Fibroblast of gingiva (primary cell): ENCODE data around the gene E2F1.
A peak's percentile ranks its signal among the peaks of the same experiment; 100 is the strongest.

Source experiments
- DNase-seq: peaks from one replicate; pipeline ENCODE4 v3.0.0-alpha.2; 2011; ENCODE audit warnings: low read depth

E2F1 gene

GRCh38 chr20:33686100-33686983 lies at the start of gene E2F1:
TSS of gene E2F1 (minus strand) at chr20:33686385. CDS start at chr20:33686264, 121 bp downstream.
- peak; percentile 89 for DNase-seq

- peak; percentile 81 for DNase-seq
Measured at GRCh38 chr20:33733654-33734576, 47.7 kb upstream of the E2F1 start.

GRCh38 chr20:33732166-33732970 lies 46.2 kb upstream of the E2F1 start:
- peak; percentile 82 for DNase-seq

DNA sequence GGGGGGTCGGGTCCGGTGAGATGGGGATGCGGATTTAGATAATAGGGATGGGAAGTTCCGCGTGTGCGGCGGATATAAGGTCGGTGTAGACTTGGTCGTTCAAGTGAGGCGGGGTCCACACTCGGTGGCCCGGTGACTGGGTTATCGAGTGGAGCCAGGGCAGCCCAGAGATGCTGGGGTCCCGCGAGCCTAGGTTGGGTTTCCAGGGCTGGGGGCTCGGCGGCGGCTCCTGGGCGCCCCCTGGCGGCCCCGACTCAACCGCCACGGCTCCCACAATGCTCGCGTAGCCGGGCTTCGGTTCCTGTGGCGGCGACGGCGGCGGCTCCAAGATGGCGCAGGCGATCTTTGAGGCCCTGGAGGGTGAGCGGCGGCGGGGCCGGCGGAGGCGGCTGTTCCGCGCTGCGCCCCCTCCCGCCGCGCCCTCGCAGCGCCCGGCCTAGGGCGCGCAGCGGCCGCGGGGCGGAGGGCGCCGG lies 45.5 kb upstream of the E2F1 start, which contains the start of gene ZNF341:
Gene ZNF341, plus strand, starts transcription at position 304 of the 473 bp plus-strand sequence. Its CDS starts 26 bp downstream, at position 330.
- DNase-seq, result no peak

DNA sequence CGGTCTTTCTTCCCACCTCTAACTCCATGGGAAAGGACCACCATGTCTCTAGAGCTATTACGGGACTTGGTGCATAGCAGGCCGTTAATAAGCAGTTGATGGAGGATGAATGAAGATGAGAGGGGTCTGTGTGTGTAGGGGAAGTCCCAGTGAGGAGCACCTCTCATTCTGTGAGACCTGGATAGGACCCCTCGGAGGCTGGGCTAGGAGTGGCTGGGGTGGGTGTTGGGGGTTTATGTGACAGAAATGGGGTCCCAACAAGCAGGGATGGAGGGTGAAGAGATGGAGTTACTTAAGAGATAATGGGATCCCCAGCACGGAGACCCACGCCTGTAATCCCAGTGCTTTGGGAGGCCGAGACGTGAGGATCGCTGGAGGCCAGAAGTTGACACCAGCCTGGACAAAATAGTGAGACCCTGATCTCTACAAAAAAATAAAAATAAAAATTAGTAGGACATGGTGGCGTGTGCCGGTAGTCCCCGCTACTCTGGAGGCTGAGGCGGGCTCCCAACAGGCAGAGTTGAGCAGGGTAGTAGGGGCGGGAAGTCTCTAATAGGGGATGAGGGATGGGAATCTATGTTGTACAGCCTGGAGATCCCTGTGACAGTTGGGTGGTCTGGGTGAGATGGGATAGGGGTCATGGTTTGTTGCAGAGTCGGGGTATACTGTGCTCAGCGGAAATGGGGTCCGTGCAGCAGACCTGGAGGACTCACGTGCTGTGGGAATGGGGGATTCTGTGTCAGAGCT lies 44.9 kb upstream of the E2F1 start:
- DNase-seq, result no peak

DNA sequence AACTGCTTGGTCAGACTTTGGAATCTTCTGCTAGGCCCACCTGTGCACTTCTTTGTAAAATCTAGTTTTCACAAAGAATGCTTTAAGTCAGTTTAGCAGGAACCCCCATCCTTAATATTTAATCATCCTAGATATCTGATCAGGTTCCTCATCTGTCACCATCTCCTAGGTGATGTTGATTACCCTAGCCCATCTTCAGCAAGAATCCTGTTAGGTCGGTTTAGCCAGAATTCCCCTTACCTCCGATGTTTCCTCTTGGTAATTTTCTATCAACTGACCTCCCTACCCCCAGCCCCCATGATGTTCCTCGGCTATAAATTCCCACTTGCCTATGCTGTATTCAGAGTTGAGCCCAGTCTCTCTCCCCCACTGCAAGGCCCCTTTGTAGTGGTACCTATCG lies 42.9 kb upstream of the E2F1 start:
- no peak for DNase-seq

DNA sequence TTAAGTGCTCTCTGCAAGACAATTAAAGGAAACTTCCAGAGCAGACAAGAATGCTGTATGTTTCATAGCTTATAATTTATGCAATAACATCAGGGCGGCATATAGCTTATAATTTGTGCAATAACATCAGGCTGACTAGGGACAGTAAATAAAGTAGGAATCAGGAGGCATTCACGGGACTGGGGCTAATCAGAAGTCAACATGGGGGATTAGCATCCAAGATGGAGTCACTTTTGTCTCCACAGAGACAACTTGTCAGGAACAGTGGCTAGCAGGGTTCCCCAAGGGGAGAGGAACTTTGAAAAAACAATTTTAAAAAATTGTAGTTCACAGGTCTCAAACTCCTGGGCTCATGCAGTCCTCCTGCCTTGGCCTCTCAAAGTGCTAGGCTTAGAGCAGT lies 42.3 kb upstream of the E2F1 start:
- no peak for DNase-seq

- DNase-seq, result no peak
Measured at GRCh38 chr20:33727806-33728205, 41.6 kb upstream of the E2F1 start.

DNA sequence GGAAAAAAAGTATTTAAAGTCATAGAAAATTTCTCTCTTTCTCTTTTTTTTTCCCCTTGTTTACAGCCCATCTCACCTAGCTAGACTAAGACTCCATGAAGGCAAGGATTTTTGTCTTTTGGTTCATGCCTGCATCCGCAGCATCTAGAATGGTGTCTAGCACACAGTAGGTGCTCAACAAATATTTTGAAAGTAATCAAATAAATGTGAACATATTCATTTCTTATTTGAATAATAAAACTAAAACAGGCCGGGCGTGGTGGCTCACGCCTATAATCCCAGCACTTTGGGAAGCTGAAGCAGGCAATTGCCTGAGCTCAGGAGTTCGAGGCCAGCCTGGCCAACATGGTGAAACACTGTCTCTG lies 40.9 kb upstream of the E2F1 start:
- DNase-seq, result no peak

GRCh38 chr20:33725607-33726264 lies 39.6 kb upstream of the E2F1 start:
- no peak for DNase-seq

- DNase-seq, result peak; percentile 58
Measured at GRCh38 chr20:33724439-33725094, 38.4 kb upstream of the E2F1 start.

- DNase-seq, result no peak
Measured at GRCh38 chr20:33721391-33722140, 35.4 kb upstream of the E2F1 start.

DNA sequence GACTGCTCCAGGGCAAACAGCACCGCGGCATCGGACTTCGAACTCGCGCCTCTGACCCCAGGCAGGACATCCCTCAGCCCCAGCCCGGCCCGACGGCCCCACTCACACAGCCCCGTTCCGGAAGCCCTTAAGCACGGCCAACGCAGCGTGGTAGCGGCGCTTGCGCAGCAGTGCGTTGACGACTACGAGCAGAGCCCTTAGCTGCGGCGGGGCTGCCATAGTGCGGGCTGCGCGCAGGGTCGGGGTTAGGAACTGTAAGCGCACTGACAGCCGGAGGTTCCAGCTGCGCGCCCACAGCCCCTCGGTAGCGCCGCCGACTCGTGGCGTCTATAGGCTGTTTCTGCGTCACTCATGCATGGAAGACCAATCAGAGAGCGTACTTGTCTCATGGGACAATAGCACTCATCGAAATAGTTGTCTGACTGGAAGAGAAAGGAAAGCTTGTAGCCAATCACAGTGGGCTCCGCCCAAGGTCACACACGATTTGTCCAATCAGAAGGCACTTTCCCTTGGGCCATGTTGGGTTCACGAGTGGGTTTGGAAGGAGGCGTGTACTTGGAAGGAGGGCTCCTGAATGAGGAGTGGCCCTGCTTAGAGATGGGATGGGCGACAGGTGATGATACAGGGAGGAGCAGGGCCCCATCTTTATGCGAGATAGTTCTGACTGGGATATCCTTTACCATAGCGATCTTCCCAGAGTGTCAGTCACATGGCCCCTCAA lies 34.0 kb upstream of the E2F1 start, which contains the start of gene PXMP4:
Gene PXMP4, minus strand, starts transcription at position 322 of the 721 bp plus-strand sequence. Its CDS starts 103 bp downstream, at position 219.
- peak; percentile 99 for DNase-seq

- DNase-seq, result no peak
Measured at GRCh38 chr20:33719277-33719988, 33.2 kb upstream of the E2F1 start.

GRCh38 chr20:33716498-33716897 lies 30.3 kb upstream of the E2F1 start:
- DNase-seq, result no peak

DNA sequence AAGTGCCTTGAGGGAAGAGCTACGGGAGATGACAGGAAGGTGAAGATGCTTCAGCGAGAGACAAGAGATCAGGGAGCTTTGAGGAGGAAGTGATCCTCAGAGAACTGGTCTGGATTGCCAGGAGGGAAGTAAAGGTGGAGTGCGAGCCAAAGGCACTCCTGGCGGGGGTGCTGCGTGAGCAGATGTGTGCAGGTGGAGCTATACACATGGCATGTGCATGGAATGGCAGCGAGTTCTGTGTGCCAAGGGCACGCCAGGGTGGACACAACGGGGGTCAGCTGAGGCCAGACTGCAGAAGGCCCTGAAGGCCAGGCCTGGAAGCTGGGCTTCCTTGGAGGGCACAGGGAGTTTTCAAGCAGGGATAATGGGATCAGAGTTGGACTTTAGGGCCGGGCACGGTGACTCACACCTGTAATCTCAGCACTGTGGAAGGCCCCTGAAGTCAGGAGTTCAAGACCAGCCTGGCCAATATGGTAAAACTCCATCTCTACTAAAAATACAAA lies 27.7 kb upstream of the E2F1 start:
- no peak for DNase-seq

DNA sequence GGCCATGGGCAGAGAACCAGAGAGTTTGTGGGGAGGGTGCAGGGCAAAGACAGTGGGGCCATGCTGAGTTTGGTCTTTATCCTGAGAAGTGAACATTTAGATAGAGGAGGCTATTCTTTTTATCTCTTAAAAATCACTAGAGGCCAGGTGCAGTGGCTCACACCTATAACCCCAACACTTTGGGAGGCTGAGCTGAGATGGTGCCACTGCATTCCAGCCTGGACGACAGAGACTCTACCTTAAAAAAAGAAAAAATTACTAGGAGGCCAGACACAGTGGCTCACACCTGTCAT lies 25.2 kb upstream of the E2F1 start:
- no peak for DNase-seq
